Measurements from ENCODE around the gene DNAJC28. TPM values are rescaled to one million over a fixed set of nuclear protein-coding genes. Genes with fewer than 3 reads are reported as not detected.

Gene DNAJC28
- total RNA-seq, 4 donors from 2014 or later = 1.3 to 2.7 (median 1.6) TPM

DNA sequence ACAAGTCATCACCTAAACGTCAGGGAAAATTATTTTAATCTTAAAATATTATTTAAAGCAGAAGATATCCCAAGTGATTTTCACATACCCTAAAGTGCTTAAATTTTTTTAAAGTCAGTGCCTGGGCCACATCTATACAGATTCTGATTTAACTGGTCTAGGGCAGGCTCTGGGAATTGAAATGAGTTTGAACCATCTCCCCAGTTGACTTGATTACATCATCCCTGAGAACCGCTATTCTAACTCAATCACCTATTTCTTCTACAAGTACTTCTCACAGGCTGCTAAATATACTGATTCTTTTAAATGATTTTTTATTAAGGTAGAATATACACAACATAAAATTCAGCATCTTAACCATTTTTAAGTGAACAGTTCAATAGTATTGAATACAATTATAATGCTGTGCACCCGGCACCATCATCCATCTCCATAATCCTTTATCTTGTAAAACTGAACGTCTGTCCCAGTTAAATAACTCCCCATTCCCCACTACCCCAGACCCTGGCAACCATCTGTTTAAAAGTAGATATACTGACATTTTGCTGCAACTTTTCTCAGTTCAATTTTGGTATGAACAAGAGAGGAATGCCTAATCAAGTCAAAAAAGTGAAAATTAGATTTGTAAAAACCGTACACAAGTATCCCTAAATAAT lies 30.9 kb upstream of the DNAJC28 start:
- TF ChIP-seq, protein P1, sequence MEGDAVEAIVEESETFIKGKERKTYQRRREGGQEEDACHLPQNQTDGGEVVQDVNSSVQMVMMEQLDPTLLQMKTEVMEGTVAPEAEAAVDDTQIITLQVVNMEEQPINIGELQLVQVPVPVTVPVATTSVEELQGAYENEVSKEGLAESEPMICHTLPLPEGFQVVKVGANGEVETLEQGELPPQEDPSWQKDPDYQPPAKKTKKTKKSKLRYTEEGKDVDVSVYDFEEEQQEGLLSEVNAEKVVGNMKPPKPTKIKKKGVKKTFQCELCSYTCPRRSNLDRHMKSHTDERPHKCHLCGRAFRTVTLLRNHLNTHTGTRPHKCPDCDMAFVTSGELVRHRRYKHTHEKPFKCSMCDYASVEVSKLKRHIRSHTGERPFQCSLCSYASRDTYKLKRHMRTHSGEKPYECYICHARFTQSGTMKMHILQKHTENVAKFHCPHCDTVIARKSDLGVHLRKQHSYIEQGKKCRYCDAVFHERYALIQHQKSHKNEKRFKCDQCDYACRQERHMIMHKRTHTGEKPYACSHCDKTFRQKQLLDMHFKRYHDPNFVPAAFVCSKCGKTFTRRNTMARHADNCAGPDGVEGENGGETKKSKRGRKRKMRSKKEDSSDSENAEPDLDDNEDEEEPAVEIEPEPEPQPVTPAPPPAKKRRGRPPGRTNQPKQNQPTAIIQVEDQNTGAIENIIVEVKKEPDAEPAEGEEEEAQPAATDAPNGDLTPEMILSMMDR (IDR thresholded peaks at IDR 0.05; ENCODE audit: low read depth) = no peak

DNA sequence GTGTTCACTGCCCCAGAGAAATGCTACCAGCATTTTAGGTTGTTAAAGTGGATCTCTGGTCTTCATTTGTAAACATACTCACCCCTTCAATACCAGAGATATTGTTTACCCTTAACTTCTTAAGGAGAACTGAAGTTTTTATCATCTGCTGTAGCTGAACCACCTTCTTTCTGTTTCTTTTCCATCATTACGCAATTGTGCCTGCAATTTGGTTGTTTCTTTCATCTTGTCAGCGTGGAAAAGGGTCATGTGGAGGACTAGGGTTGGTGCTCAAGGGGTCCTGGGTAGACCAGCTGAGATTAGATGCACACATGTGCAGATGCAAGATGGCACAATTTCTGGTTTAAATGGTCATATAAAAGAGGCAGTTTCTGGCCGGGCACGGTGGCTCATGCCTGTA lies 27.4 kb upstream of the DNAJC28 start:
- TF ChIP-seq, protein P1 (IDR thresholded peaks at IDR 0.05; ENCODE audit: low read depth) = no peak

DNA sequence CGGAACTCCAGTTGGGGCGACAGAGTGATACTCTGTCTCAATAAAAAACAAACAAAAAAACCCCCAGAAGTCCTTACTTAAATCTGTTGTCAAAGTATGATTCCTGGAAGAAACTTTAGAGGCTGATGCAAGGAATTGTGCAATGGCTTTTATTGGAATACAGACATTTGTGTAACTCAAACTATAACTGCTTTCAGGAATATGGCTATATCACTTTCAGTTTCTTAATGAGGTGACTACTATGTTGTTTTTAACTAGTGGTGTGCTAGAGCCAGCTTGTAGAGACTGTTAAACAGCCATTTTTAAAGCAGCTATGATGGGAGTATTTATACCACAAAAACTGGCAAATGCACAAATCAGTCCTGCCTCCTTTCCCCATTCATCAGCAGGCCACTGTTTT lies 22.7 kb upstream of the DNAJC28 start:
- TF ChIP-seq, protein P1 (IDR thresholded peaks at IDR 0.05; ENCODE audit: low read depth) = no peak

DNA sequence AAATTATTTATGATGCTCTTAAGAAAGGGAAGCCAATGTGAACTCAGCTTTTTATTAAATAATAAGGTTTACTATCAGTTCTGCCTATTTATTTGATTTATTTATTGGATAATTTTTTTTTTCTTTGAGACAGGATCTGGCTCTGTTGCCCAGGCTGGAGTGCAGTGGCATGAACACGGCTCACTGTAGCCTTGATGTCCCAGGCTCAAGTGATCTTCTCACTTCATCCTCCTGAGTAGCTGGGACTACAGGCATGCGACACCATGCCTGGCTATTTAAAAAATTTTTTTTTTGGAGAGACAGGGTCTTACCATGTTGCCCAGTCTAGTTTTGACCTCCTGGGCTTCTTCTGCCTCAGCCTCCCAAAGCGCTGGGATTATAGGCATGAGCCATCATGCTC lies 21.0 kb upstream of the DNAJC28 start:
- TF ChIP-seq, protein P1 (IDR thresholded peaks at IDR 0.05; ENCODE audit: low read depth) = no peak

DNA sequence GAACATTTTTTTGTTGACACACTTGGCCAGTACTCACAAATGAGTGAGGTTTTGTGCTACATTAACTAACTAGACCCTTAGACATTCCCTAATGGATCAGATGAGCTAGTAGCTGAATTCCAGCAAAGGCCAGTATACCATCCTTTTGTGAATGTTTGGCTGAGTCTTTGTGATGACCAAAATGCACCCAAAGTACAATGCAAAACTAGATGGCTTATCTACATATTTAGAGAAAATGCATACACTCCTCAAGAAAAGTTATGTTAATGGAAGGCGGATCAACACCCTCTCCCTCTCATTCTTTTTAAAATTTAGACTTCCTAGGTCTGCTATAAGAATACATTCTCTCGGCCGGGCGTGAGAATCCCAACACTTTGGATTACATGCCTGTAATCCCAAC lies 20.1 kb upstream of the DNAJC28 start:
- TF ChIP-seq, protein P1 (IDR thresholded peaks at IDR 0.05; ENCODE audit: low read depth) = no peak

DNA sequence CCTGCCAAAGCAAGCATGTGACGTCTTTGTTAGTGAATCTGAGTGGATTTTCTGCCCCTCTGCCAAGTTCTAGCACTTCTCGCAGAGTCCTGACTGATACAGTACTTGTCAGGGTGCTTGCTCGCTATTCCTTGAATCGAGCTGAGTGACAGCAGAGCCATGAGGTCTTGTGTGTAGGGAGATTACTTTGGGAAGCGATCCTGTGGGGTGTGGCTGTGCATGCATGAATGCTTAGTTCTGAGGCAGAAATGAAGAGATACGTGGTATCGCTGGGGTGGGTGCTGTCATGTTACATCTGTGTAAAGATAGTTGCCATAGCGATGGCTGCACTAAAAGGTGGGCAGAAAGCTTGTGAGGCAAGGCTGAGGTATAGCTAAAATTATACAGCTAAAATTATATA lies 19.3 kb upstream of the DNAJC28 start:
- TF ChIP-seq, protein P1 (IDR thresholded peaks at IDR 0.05; ENCODE audit: low read depth) = no peak

DNA sequence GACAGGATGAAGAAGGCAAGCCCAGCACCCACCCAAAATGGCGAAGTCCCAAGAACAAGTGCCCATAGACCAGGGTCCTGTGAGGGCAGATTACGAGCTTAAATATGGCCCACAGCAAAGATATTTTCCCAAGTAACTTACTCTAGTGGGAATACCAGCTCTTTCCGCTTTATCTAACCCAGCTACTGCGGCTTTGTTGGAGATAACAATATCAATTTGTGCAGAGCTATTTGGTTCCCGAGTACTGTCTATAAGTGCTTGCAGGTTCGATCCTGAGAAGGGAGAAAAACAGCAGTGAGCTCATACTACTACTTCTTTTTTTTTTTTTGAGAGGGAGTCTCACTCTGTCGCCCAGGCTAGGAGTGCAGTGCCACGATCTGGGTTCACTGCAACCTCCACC lies 14.3 kb upstream of the DNAJC28 start:
- TF ChIP-seq, protein P1 (IDR thresholded peaks at IDR 0.05; ENCODE audit: low read depth) = no peak

Measured in subcutaneous adipose tissue (tissue), 4 donors.